Neural crest cell (in vitro differentiated cells): ENCODE data around the gene CDKN1A. TPM values are rescaled to one million over a fixed set of nuclear protein-coding genes. Genes with fewer than 3 reads are reported as not detected.
A peak's percentile ranks its signal among the peaks of the same experiment; 100 is the strongest.

Source experiments
- DNase-seq: peaks from one replicate; pipeline ENCODE4 v3.0.0; 2021; ENCODE audit warnings: low read depth, mixed read lengths, low spot score
- H3K27ac Mint-ChIP-seq: one replicate; pipeline ENCODE4 v1.8.0; 2021; ENCODE audit warnings: mild to moderate bottlenecking, mixed read lengths; ENCODE audit not compliant: unreplicated experiment
- H3K27me3 Mint-ChIP-seq: 2 replicates; pipeline ENCODE4 v1.8.0; 2021; ENCODE audit warnings: low read depth, mild to moderate bottlenecking, mixed read lengths
- H3K36me3 Mint-ChIP-seq: 2 replicates; pipeline ENCODE4 v1.8.0; 2021; ENCODE audit warnings: low read depth, mild to moderate bottlenecking, mixed read lengths
- H3K4me1 Mint-ChIP-seq: 2 replicates; pipeline ENCODE4 v1.8.0; 2021; ENCODE audit warnings: mixed read lengths
- H3K4me3 Mint-ChIP-seq: one replicate; pipeline ENCODE4 v1.8.0; 2021; ENCODE audit warnings: mild to moderate bottlenecking, mixed read lengths
- H3K9me3 Mint-ChIP-seq: 2 replicates; pipeline ENCODE4 v1.8.0; 2021; ENCODE audit warnings: mixed read lengths
- CTCF ChIP-seq: fragments of 200-600 bp; sonication (generic); conservative IDR thresholded peaks from 2 replicates; pipeline ENCODE4 v1.5.0; 2021; ENCODE audit warnings: antibody characterized with exemption, mild to moderate bottlenecking
- total RNA-seq: library from RNA; stranded (reverse); gene quantifications from 2 replicates; pipeline ENCODE4 v1.2.1, GENCODE V29; 2021

Gene CDKN1A
- total RNA-seq, 1 donor from 2014 or later: 12.5 TPM

GRCh38 chr6:36724514-36725390 lies 46.2 kb downstream of the CDKN1A start:
- no peak overlapping the region for H3K27ac Mint-ChIP-seq
- peak; percentile 45 for DNase-seq
- no peak overlapping the region for H3K4me3 Mint-ChIP-seq
- no peaks in the 10 kb centered on the region for H3K9me3 Mint-ChIP-seq
- peaks cover 29% of the 10 kb centered on the region for H3K4me1 Mint-ChIP-seq
- peaks cover 6% of the 10 kb centered on the region for H3K27me3 Mint-ChIP-seq
- peak; percentile 64 for TF ChIP-seq CTCF
- no peaks in the 10 kb centered on the region for H3K36me3 Mint-ChIP-seq

GRCh38 chr6:36725581-36725980 lies 47.1 kb downstream of the CDKN1A start:
- H3K4me1 Mint-ChIP-seq: peaks cover 29% of the 10 kb centered on the region
- no peak overlapping the region for H3K4me3 Mint-ChIP-seq
- H3K36me3 Mint-ChIP-seq: no peaks in the 10 kb centered on the region
- H3K27ac Mint-ChIP-seq: peak overlapping the region; percentile 35
- H3K9me3 Mint-ChIP-seq: no peaks in the 10 kb centered on the region
- H3K27me3 Mint-ChIP-seq: peaks cover 6% of the 10 kb centered on the region
- no peak for TF ChIP-seq CTCF
- DNase-seq: no peak

- DNase-seq: no peak
- Mint-ChIP-seq H3K27me3 (peaks cover 6% of the 10 kb centered on the region), H3K4me3 (no peak overlapping the region), H3K36me3 (no peaks in the 10 kb centered on the region), H3K9me3 (no peaks in the 10 kb centered on the region), H3K27ac (no peak overlapping the region), H3K4me1 (peaks cover 29% of the 10 kb centered on the region)
- TF ChIP-seq CTCF: no peak
Measured at GRCh38 chr6:36727505-36728021, 49.0 kb downstream of the CDKN1A start.

GRCh38 chr6:36728289-36729160 lies 50.0 kb downstream of the CDKN1A start:
- Mint-ChIP-seq H3K36me3 (no peaks in the 10 kb centered on the region), H3K4me1 (peaks cover 29% of the 10 kb centered on the region), H3K27me3 (peaks cover 6% of the 10 kb centered on the region), H3K9me3 (no peaks in the 10 kb centered on the region), H3K27ac (no peak overlapping the region), H3K4me3 (no peak overlapping the region)
- no peak for TF ChIP-seq CTCF
- no peak for DNase-seq

GRCh38 chr6:36729161-36729524 lies 50.6 kb downstream of the CDKN1A start:
- Mint-ChIP-seq H3K27ac (no peak overlapping the region), H3K4me3 (no peak overlapping the region), H3K27me3 (peaks cover 6% of the 10 kb centered on the region), H3K9me3 (no peaks in the 10 kb centered on the region), H3K4me1 (peaks cover 29% of the 10 kb centered on the region), H3K36me3 (no peaks in the 10 kb centered on the region)
- no peak for TF ChIP-seq CTCF
- no peak for DNase-seq
